Stimulated activated CD4-positive, alpha-beta T cell treated with anti-CD3 and anti-CD28 coated beads, TNF-alpha, amount 100 ng/mL, for 4 hours (primary cell): Measurements from ENCODE around the gene ERFE.

Experiments used
- DNase-seq, 3 experiments: peaks; one replicate each; pipeline ENCODE4 v3.0.0-alpha.2; 2020; ENCODE audit warnings: low read depth in 3 of 3

Gene ERFE

DNA sequence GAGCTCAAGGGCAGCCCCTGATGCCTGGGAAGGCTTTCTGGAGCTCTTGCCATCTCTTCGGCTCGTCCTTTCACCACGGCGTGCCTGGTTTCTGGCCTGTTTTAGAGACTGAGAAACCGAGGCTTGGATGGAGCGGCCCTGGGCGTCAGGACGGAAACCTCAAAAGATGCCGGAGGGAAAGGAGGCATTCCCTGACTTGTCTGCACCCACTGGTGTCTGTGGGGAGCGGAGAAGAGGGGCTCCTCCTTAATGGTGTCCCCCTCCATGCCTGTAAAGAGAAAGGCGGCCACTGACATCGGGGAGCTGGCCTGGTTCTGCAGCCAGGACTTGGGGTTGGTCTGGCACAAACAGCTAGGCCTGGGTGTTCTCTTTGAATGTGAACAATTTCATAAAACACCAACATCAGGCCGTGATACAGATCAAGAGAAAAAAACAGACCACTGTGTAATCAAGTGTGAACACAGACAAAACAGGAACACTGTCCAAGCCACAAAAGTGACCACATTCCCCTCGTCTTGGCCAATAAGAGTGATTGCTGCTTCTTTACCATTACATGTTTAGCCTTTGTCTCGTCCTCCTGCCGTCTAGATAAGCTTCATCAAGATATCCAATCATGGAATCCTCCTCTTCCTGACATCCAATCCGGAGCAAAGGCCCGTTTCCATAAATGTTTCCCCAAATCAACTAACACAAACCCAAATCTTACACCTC is 45.4 kb downstream of the ERFE start:
- DNase-seq, result no peak

DNA sequence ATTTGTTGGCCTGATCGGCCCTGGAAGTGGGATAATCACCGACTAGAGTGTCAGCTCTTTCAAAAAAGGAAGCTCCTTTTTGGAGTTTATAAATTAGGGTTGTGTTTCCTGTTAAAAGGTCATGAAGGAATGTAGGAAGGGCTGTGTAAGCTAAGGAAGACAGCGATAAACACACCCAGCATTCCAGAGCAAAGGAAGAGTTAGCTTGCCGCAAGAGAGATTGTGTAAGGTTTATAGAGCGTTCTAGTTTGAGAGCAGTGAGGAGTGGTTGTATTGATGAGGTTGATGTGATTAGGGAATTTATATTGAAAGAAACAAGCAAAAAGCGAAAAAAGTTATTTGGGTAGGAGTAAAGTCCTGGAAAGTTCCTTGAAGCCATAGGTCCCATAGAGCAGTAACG is 48.2 kb downstream of the ERFE start:
- DNase-seq, result no peak

DNA sequence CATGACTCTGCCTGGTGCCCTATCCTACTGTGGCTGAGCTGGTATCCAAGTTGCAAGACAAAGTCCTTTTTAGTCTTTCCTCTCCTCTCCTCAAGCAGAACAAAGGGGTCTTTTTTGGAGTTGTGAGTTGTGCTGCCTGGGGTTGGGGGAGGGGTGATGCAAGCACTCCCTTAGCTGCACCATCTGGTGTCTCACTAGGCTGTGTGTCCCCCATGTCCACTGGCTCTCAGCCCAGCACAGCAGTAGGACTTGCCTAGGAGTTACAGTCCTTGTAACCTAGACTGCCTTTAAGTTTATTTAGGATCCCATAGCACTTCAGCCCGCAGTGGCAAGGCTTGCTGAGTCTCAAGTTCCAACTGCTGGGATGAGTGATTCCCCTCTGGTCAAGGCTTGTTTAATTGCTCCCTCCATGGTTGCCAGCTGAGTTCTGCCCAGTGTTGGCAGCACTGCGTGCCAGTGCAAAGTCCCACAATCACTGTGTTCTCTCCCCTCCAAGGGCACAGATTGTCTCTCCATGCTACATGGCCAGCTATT is 57.9 kb downstream of the ERFE start:
- DNase-seq, result no peak
